ENCODE measurements around the gene TOMM70. TPM values are rescaled to one million over a fixed set of nuclear protein-coding genes. Genes with fewer than 3 reads are reported as not detected.
"Not testable (repeated sequence)": the region's sequence is repeated elsewhere in the genome, so short reads cannot be mapped to it uniquely, and the experiment has no call there.

The TOMM70 gene
- total RNA-seq, 5 donors from 2014 or later (not counting 1 experiment from before 2014, with no cell fraction given) = 23.5 to 33.9 (median 33.6) TPM

DNA sequence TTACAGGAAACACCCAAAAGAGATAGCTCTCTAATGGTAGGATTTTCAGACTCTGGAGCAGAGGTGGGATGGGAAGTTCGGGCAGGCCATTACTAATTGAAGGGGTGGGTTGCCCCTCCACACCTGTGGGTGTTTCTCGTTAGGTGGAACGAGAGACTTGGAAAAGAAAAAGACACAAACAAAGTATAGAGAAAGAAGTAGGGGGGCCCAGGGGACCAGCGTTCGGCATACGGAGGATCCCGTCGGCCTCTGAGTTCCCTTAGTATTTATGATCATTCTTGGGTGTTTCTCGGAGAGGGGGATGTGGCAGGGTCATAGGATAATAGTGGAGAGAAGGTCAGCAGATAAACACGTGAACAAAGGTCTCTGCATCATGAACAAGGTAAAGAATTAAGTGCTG, 64.7 kb downstream of the TOMM70 start:
- H3K4me3 ChIP-seq (ENCODE audit: control insufficient read depth in 1 of 2, extremely low read depth in 1 of 2, low read length in 1 of 2); ATAC-seq (replicated peaks in 1 of 4); H3K9me3 ChIP-seq; H3K27ac ChIP-seq (ENCODE audit: low read length); DNase-seq; H3K27me3 Mint-ChIP-seq; H3K9me3 Mint-ChIP-seq; H3K36me3 ChIP-seq (ENCODE audit: control insufficient read depth in 2 of 2, extremely low read depth in 1 of 2, insufficient read depth in 1 of 2, low read length in 1 of 2); H3K27me3 ChIP-seq (replicated peaks in 1 of 2; ENCODE audit: control insufficient read depth in 2 of 2, extremely low read depth in 1 of 2, insufficient read depth in 2 of 2, low read length in 1 of 2); POLR2A ChIA-PET: not testable (repeated sequence)
- 98% methylated on average over 8 of the region's 10 CpGs for WGBS (ENCODE audit: insufficient coverage)
- CTCF ChIA-PET = interaction anchor here (0.6 to 1.0 kb wide), 3 partner anchors 15 to 378 kb away, joined by 3 to 6 read pairs (median 3); no protein-coding TSS in a partner anchor
- H3K4me1 Mint-ChIP-seq = peaks cover 7 to 30% (median 27%) of the 10 kb centered on the region in 3 donors
- peaks cover 14% of the 10 kb centered on the region for H3K36me3 Mint-ChIP-seq
- peaks cover 3 to 18% of the 10 kb centered on the region in 2 experiments for H3K4me1 ChIP-seq (ENCODE audit: control insufficient read depth in 1 of 2, extremely low read depth in 1 of 2, insufficient read depth in 2 of 2, low read length in 2 of 2)
- peak overlapping the region; percentile 91 to 97 for H3K27ac Mint-ChIP-seq
- H3K4me3 Mint-ChIP-seq = peak overlapping the region in 2 of 3 donors; percentile 92 to 95

DNA sequence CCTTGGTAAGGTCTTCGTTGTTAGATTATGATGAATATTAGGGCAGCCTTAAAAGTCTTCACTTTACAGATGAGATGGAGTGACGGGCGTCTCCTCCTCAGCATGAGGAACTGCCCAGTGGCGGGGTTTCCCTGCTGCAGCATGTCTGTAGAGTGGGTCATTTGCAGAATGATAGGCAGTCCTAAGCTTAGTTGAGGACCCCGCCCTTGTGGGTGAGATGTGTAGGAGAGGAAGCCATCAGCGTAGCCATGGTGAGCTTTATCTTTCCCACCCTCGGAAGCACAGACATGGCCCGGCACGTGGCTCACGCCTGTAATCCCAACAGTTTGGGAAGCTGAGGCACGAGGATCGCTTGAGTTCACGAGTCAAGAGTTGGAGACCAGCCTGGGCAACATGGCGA, 65.5 kb downstream of the TOMM70 start:
- peak overlapping the region; percentile 91 to 97 for H3K27ac Mint-ChIP-seq
- DNase-seq (peak in 8 of 35 experiments; percentile 2 to 27 (median 10)), ATAC-seq (replicated peaks in 1 of 4) (no peak)
- no peaks in the 10 kb centered on the region for H3K27me3 ChIP-seq (replicated peaks in 1 of 2; ENCODE audit: control insufficient read depth in 2 of 2, extremely low read depth in 1 of 2, insufficient read depth in 2 of 2, low read length in 1 of 2)
- ChIA-PET POLR2A (interaction anchor here in 1 of 2 donors (0.6 kb wide), 1 partner anchor 1371 kb away, joined by 3 read pairs; no protein-coding TSS in a partner anchor), CTCF (interaction anchor here (0.6 to 1.3 kb wide), 4 partner anchors 8 to 379 kb away, joined by 3 to 6 read pairs (median 3); no protein-coding TSS in a partner anchor)
- no peaks in the 10 kb centered on the region for H3K27me3 Mint-ChIP-seq
- no peaks in the 10 kb centered on the region for H3K9me3 Mint-ChIP-seq
- 90% methylated on average over 8 of the region's 14 CpGs for WGBS (ENCODE audit: insufficient coverage)
- H3K36me3 ChIP-seq (ENCODE audit: control insufficient read depth in 2 of 2, extremely low read depth in 1 of 2, insufficient read depth in 1 of 2, low read length in 1 of 2) = peaks cover 0 to under 1% of the 10 kb centered on the region in 2 donors
- peaks cover 7 to 30% (median 27%) of the 10 kb centered on the region in 3 donors for H3K4me1 Mint-ChIP-seq
- peak overlapping the region; percentile 59 to 63 for H3K4me3 ChIP-seq (ENCODE audit: control insufficient read depth in 1 of 2, extremely low read depth in 1 of 2, low read length in 1 of 2)
- peaks cover 8% of the 10 kb centered on the region for H3K36me3 Mint-ChIP-seq
- peak overlapping the region; percentile 89 to 95 (median 92) for H3K4me3 Mint-ChIP-seq
- no peaks in the 10 kb centered on the region for H3K9me3 ChIP-seq
- peak overlapping the region; percentile 67 for H3K27ac ChIP-seq (ENCODE audit: low read length)
- H3K4me1 ChIP-seq (ENCODE audit: control insufficient read depth in 1 of 2, extremely low read depth in 1 of 2, insufficient read depth in 2 of 2, low read length in 2 of 2) = peaks cover 3 to 18% of the 10 kb centered on the region in 2 experiments

DNA sequence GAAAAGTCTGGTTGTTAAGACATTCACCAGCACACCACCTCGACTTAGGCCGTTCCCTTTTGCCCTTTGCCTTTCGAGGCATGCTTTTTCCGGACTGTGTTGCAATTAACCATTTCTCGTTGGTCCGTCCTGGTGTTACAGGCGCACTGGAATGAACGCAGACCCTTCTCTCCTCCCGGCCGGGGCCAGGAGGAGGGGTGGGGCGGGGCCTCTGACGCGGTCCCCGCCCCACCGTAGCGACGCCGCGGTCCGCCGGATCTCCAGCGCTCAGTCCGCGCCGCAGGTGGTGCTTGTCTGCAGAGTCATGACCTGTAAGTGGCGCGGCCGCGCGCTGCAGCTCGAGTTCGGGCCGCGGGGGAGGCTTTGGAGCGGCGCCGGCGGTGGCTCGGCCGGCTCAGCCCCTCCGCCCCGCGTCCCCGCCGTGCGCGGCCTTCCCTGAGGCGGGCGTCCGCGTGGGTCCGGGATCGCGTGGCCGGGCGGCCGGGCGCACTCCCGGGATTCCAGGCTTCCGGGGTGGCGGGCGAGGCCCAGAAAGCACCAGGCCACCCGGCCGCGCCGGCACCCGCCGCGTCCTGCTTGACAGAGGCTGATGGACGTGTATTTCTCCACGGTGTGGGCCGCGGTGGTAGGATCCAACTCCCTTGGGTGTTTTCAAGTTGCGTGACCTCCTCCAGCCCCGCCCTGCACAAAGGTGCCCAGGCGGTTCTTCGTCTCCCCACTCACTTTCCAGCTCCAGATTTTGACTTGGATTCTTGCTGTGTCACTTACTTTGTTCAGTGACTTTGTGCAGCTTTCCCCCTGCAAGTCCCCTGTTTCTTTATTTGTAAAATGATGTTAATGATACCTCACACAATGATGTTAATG, 66.2 kb downstream of the TOMM70 start, which contains the start of gene NIT2:
NIT2 (plus strand) TSS at position 270 of the 864 bp plus-strand sequence; CDS start at position 305, 35 bp downstream.
- peak within 1 kb of the TSS; percentile 59 to 63 for H3K4me3 ChIP-seq (ENCODE audit: control insufficient read depth in 1 of 2, extremely low read depth in 1 of 2, low read length in 1 of 2)
- Mint-ChIP-seq H3K27ac (peak within 1 kb of the TSS; percentile 91 to 97), H3K4me1 (peaks cover 7 to 30% (median 27%) of the 10 kb centered on the region in 3 donors), H3K4me3 (peak within 1 kb of the TSS; percentile 89 to 95 (median 92)), H3K27me3 (no peaks in the 10 kb centered on the region), H3K9me3 (no peaks in the 10 kb centered on the region), H3K36me3 (peaks cover 7% of the 10 kb centered on the region)
- H3K27ac ChIP-seq (ENCODE audit: low read length) = peak within 1 kb of the TSS; percentile 67
- H3K27me3 ChIP-seq (replicated peaks in 1 of 2; ENCODE audit: control insufficient read depth in 2 of 2, extremely low read depth in 1 of 2, insufficient read depth in 2 of 2, low read length in 1 of 2) = no peaks in the 10 kb centered on the region
- POLR2A ChIA-PET = interaction anchor here (0.6 to 1.0 kb wide), 7 partner anchors 8 to 1493 kb away, joined by 3 to 5 read pairs (median 3); partner anchors contain the start of gene LNP1 (in 1 of the 2)
- DNase-seq (peak; percentile 47 to 85 (median 66)), ATAC-seq (replicated peaks in 1 of 4) (peak; percentile 95 to 99 (median 98))
- no peaks in the 10 kb centered on the region for H3K36me3 ChIP-seq (ENCODE audit: control insufficient read depth in 2 of 2, extremely low read depth in 1 of 2, insufficient read depth in 1 of 2, low read length in 1 of 2)
- H3K9me3 ChIP-seq = no peaks in the 10 kb centered on the region
- WGBS (ENCODE audit: insufficient coverage) = under 1% methylated on average over 73 of the region's 77 CpGs
- peaks cover 3 to 18% of the 10 kb centered on the region in 2 experiments for H3K4me1 ChIP-seq (ENCODE audit: control insufficient read depth in 1 of 2, extremely low read depth in 1 of 2, insufficient read depth in 2 of 2, low read length in 2 of 2)
- CTCF ChIA-PET = interaction anchor here (0.6 to 1.3 kb wide), 6 partner anchors 9 to 1450 kb away, joined by 3 to 9 read pairs (median 4); partner anchors contain the start of gene LNP1 (in 1 of the 2)

DNA sequence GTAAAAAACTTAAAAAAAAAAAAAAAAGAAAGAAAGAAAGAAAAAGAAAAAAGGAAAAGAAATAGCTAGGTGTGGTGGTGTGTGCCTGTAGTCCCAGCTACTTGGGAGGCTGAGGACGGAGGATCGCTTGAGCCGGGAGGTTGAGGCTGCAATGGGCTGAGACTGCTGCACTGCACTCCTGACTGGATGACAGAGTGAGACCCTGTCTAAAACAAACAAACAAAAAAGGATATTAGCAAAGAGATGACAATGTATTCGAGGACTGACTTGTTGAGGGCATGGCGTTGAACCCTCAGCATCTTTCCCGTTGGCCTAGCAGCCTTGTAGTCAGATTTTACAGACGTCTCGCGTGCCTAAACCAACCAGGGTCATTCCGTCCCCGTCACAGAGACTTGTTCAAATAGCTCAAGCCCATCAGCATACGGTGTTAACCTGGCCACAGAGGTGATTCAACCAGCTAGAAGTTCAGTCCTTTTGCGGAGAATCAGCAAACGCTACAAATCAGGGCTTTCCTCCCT, 66.9 kb downstream of the TOMM70 start:
- Mint-ChIP-seq H3K27ac (peak overlapping the region; percentile 71 to 93), H3K27me3 (no peaks in the 10 kb centered on the region)

DNA sequence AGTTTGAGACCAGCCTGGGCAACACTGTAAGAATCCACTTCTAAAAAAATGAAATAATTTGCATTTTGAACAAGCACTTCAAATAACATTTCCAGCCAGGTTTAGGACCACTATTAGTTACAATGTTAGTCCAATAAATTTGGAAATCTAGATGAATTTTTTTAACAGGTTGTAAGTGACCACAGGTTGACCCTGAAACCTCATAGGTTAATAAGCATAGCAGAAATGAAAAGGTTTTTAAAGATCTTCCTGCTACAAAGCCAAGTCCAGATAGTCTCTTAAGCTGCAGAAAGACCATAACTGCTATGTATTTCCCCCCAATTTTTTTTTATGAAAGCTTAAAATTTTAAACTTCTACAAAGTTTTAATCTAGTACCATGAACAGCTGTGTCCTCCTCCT, 67.8 kb downstream of the TOMM70 start:
- H3K4me1 Mint-ChIP-seq = peaks cover 7 to 27% (median 26%) of the 10 kb centered on the region in 3 donors
- CTCF ChIA-PET = interaction anchor here (0.6 to 1.1 kb wide), 2 partner anchors 16 to 501 kb away, joined by 3 read pairs; no protein-coding TSS in a partner anchor

More for the DNA sequence above, 66.9 kb downstream of the TOMM70 start:
- H3K36me3 Mint-ChIP-seq = peaks cover 3% of the 10 kb centered on the region
- ChIA-PET CTCF (interaction anchor here (0.5 to 1.3 kb wide), 5 partner anchors 10 to 1770 kb away, joined by 3 to 4 read pairs (median 4); partner anchors contain the start of gene LNP1 (in 1 of the 2)), POLR2A (interaction anchor here (0.6 to 1.0 kb wide), 9 partner anchors 8 to 1494 kb away, joined by 3 to 5 read pairs (median 3); partner anchors contain the start of gene LNP1 (in 1 of the 2))
- no peaks in the 10 kb centered on the region for H3K9me3 ChIP-seq
- H3K4me1 ChIP-seq (ENCODE audit: control insufficient read depth in 1 of 2, extremely low read depth in 1 of 2, insufficient read depth in 2 of 2, low read length in 2 of 2) = peaks cover 3 to 18% of the 10 kb centered on the region in 2 experiments
- H3K9me3 Mint-ChIP-seq = no peaks in the 10 kb centered on the region
- WGBS (ENCODE audit: insufficient coverage) = 50% methylated on average over 14 of the region's 14 CpGs
- peak overlapping the region; percentile 59 to 63 for H3K4me3 ChIP-seq (ENCODE audit: control insufficient read depth in 1 of 2, extremely low read depth in 1 of 2, low read length in 1 of 2)
- DNase-seq = no peak
- ATAC-seq (replicated peaks in 1 of 4) = peak in 2 of 4 experiments; percentile 28 to 39
- no peaks in the 10 kb centered on the region for H3K36me3 ChIP-seq (ENCODE audit: control insufficient read depth in 2 of 2, extremely low read depth in 1 of 2, insufficient read depth in 1 of 2, low read length in 1 of 2)
- peak overlapping the region; percentile 55 for H3K27ac ChIP-seq (ENCODE audit: low read length)
- peaks cover 7 to 30% (median 27%) of the 10 kb centered on the region in 3 donors for H3K4me1 Mint-ChIP-seq
- no peaks in the 10 kb centered on the region for H3K27me3 ChIP-seq (replicated peaks in 1 of 2; ENCODE audit: control insufficient read depth in 2 of 2, extremely low read depth in 1 of 2, insufficient read depth in 2 of 2, low read length in 1 of 2)
- H3K4me3 Mint-ChIP-seq = peak overlapping the region; percentile 82 to 89 (median 83)

More for the DNA sequence above, 67.8 kb downstream of the TOMM70 start:
- H3K27me3 ChIP-seq (replicated peaks in 1 of 2; ENCODE audit: control insufficient read depth in 2 of 2, extremely low read depth in 1 of 2, insufficient read depth in 2 of 2, low read length in 1 of 2) = no peaks in the 10 kb centered on the region
- H3K4me3 Mint-ChIP-seq = peak overlapping the region in 1 of 3 donors; percentile 89
- no peak overlapping the region for H3K4me3 ChIP-seq (ENCODE audit: control insufficient read depth in 1 of 2, extremely low read depth in 1 of 2, low read length in 1 of 2)
- H3K4me1 ChIP-seq (ENCODE audit: control insufficient read depth in 1 of 2, extremely low read depth in 1 of 2, insufficient read depth in 2 of 2, low read length in 2 of 2) = peaks cover 3 to 18% of the 10 kb centered on the region in 2 experiments
- no peaks in the 10 kb centered on the region for H3K9me3 ChIP-seq
- H3K27ac Mint-ChIP-seq = no peak overlapping the region
- H3K27me3 Mint-ChIP-seq = no peaks in the 10 kb centered on the region
- POLR2A ChIA-PET = interaction anchor here (0.6 to 0.7 kb wide), 2 partner anchors 33 to 51 kb away, joined by 3 read pairs; no protein-coding TSS in a partner anchor
- DNase-seq = no peak
- no peak for ATAC-seq (replicated peaks in 1 of 4)
- H3K36me3 Mint-ChIP-seq = no peaks in the 10 kb centered on the region
- H3K36me3 ChIP-seq (ENCODE audit: control insufficient read depth in 2 of 2, extremely low read depth in 1 of 2, insufficient read depth in 1 of 2, low read length in 1 of 2) = no peaks in the 10 kb centered on the region
- H3K9me3 Mint-ChIP-seq = no peaks in the 10 kb centered on the region
- H3K27ac ChIP-seq (ENCODE audit: low read length) = no peak overlapping the region

Measured in T-cell (primary cell).